Activated CD4-positive, alpha-beta memory T cell treated with anti-CD3 and anti-CD28 coated beads, Interleukin-2, amount 10 ng/mL, durations not matched to agents 7 days and 5 days (primary cell): ENCODE measurements around the gene DUOX1. TPM values are rescaled to one million over a fixed set of nuclear protein-coding genes. Genes with fewer than 3 reads are reported as not detected.

Source experiments
- CTCF ChIA-PET: fragments of 350-600 bp; sonication (Branson Sonifier 250); formaldehyde crosslinking; loops from one replicate; lab custom pipeline; 2021; ENCODE audit warnings: antibody characterized with exemption, inconsistent platforms; lab: Charles Lee
- POLR2A ChIA-PET: fragments of 350-600 bp; sonication (Branson Sonifier 250); formaldehyde crosslinking; loops from one replicate; lab custom pipeline; 2021; ENCODE audit warnings: antibody characterized with exemption; lab: Charles Lee
- DNase-seq: peaks from one replicate; pipeline ENCODE4 v3.0.0-alpha.2; 2020
- H3K27ac Mint-ChIP-seq: one replicate; pipeline ENCODE4 v1.8.0; 2021; ENCODE audit warnings: mild to moderate bottlenecking, mixed read lengths
- H3K27me3 Mint-ChIP-seq: one replicate; pipeline ENCODE4 v1.8.0; 2021; ENCODE audit warnings: mixed read lengths
- H3K36me3 Mint-ChIP-seq: one replicate; pipeline ENCODE4 v1.8.0; 2021; ENCODE audit warnings: low read depth, mixed read lengths
- H3K4me1 Mint-ChIP-seq: one replicate; pipeline ENCODE4 v1.8.0; 2021; ENCODE audit warnings: mixed read lengths
- H3K4me3 Mint-ChIP-seq: one replicate; pipeline ENCODE4 v1.8.0; 2021; ENCODE audit warnings: mild to moderate bottlenecking, mixed read lengths
- H3K9me3 Mint-ChIP-seq: one replicate; pipeline ENCODE4 v1.8.0; 2021; ENCODE audit warnings: mixed read lengths
- total RNA-seq, 2 experiments: library from RNA; stranded (reverse); gene quantifications; one replicate each; pipeline ENCODE4 v1.2.3, GENCODE V29; 2021

The DUOX1 gene
- total RNA-seq, 2 experiments from 2014 or later = 0.08 TPM; not detected in 1

DNA sequence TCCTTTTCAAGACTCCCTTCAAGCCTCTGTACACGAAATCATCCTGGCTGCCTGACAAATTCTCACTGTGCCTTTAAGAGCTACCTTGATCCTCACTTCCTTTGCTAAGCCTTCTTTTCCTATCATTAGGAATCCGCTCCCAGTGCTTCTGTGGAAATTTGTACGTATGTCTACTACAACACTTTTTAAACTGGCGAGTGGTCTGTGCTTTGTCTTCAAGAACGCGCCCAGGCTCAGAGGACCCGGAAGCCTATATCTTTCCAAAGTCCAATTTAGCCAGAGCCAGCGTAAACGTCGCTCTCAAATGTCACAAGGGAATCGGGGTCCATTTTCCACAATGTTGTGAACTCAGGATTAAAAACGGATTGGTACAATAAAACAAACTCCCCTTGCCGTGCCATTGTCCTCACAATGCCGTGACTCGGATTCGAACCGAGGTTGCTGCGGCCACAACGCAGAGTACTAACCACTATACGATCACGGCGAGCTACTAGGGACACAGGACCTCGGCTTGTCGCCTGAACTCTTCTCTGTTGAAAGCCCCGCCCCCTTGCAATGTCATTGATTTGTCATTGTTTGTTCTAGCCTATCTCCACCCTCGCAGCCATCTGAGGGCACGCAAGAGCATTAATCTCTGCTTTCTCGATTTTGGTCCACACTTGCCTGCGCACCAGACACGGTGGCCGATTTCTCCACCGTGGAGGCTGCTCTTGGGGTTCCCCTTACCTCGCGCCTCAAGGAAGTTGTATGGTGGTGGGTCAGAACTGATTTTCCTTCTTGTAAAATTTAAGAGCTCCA is 70.4 kb downstream of the DUOX1 start:
- Mint-ChIP-seq H3K36me3 (peaks cover 4% of the 10 kb centered on the region), H3K4me1 (peaks cover 23% of the 10 kb centered on the region), H3K27ac (no peak overlapping the region), H3K9me3 (no peaks in the 10 kb centered on the region), H3K27me3 (peaks cover 7% of the 10 kb centered on the region), H3K4me3 (no peak overlapping the region)
- ChIA-PET CTCF (interaction anchor here (0.6 to 9.7 kb wide), 6 partner anchors 14 to 654 kb away, joined by 3 to 163 read pairs (median 8); a partner anchor contains a TSS), POLR2A (interaction anchor here (0.6 to 4.9 kb wide), 13 partner anchors 17 to 773 kb away, joined by 3 to 51 read pairs (median 4); partner anchors contain the start of genes BLOC1S6, CTDSPL2 and SQOR)
- peak; percentile 97 for DNase-seq

GRCh38 chr15:45200799-45201556 is 71.2 kb downstream of the DUOX1 start:
- ChIA-PET CTCF (interaction anchor here (0.8 to 9.7 kb wide), 5 partner anchors 21 to 230 kb away, joined by 3 to 163 read pairs (median 8); a partner anchor contains a TSS), POLR2A (interaction anchor here (0.6 to 4.9 kb wide), 17 partner anchors 15 to 434 kb away, joined by 3 to 51 read pairs (median 3); partner anchors contain the start of genes BLOC1S6 and SQOR)
- Mint-ChIP-seq H3K27ac (no peak overlapping the region), H3K4me3 (no peak overlapping the region), H3K4me1 (peaks cover 23% of the 10 kb centered on the region), H3K36me3 (peaks cover 4% of the 10 kb centered on the region), H3K27me3 (peaks cover 7% of the 10 kb centered on the region), H3K9me3 (no peaks in the 10 kb centered on the region)
- DNase-seq = peak; percentile 80

DNA sequence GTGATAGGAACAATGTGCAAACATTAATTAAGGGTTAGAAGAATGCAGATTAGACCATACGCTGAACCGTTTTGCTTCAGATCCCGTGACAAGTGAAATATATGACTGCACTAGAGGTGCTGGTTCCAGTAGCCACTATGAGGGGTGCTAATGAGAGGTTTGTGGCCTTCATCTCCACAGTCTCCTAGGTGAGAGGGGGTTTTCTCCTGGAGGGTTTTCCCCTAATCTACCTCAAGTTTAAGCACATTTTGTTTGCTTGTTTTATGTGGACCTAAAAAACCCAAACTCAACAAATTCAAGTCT is 71.7 kb downstream of the DUOX1 start:
- DNase-seq = no peak
- Mint-ChIP-seq H3K27me3 (peaks cover 9% of the 10 kb centered on the region), H3K4me3 (no peak overlapping the region), H3K9me3 (no peaks in the 10 kb centered on the region), H3K4me1 (peaks cover 23% of the 10 kb centered on the region), H3K36me3 (peaks cover 4% of the 10 kb centered on the region), H3K27ac (no peak overlapping the region)
- ChIA-PET CTCF (interaction anchor here (0.6 to 9.7 kb wide), 5 partner anchors 27 to 229 kb away, joined by 3 to 163 read pairs (median 8); a partner anchor contains a TSS), POLR2A (interaction anchor here (0.7 to 4.9 kb wide), 12 partner anchors 15 to 386 kb away, joined by 3 to 51 read pairs (median 4); partner anchors contain the start of gene BLOC1S6)

GRCh38 chr15:45201869-45202268 is 72.1 kb downstream of the DUOX1 start:
- Mint-ChIP-seq H3K4me3 (no peak overlapping the region), H3K36me3 (peaks cover 4% of the 10 kb centered on the region), H3K9me3 (no peaks in the 10 kb centered on the region), H3K27me3 (peaks cover 12% of the 10 kb centered on the region), H3K4me1 (peaks cover 23% of the 10 kb centered on the region), H3K27ac (no peak overlapping the region)
- no peak for DNase-seq
- ChIA-PET CTCF (interaction anchor here (0.6 to 9.7 kb wide), 4 partner anchors 27 to 199 kb away, joined by 3 to 163 read pairs (median 34); a partner anchor contains a TSS), POLR2A (interaction anchor here (1.0 to 4.9 kb wide), 6 partner anchors 35 to 385 kb away, joined by 3 to 51 read pairs (median 12); partner anchors contain the start of gene BLOC1S6)

- Mint-ChIP-seq H3K36me3 (peaks cover 4% of the 10 kb centered on the region), H3K27me3 (peaks cover 16% of the 10 kb centered on the region), H3K9me3 (no peaks in the 10 kb centered on the region), H3K4me3 (no peak overlapping the region), H3K27ac (no peak overlapping the region), H3K4me1 (peaks cover 17% of the 10 kb centered on the region)
- no peak for DNase-seq
- POLR2A ChIA-PET = interaction anchor here (2.0 to 4.9 kb wide), 2 partner anchors 39 to 199 kb away, joined by 7 to 51 read pairs; a partner anchor contains a TSS
- CTCF ChIA-PET = interaction anchor here (1.3 to 9.7 kb wide), 6 partner anchors 10 to 197 kb away, joined by 3 to 163 read pairs (median 6); a partner anchor contains a TSS
Observed at GRCh38 chr15:45203182-45203581, 73.4 kb downstream of the DUOX1 start.

DNA sequence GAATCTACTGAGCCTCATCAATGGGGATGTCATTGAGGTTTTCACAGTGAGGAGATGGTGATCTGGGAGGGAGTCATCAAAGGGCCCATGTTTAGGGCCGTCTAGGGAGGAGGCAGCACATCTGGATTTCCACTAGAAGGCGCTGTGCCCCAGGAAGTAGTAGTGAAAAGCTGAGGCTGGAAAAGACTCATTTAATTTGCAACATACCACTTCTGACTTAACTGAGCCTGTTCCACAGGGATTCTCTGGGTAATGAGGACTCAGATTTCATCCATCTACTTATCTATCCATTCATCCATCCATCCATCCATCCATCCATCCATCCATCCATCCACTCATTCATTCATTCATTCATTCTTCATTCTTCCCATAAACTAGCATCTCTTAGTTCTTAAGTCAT is 75.4 kb downstream of the DUOX1 start:
- ChIA-PET CTCF (interaction anchor here (0.7 to 9.7 kb wide), 16 partner anchors 10 to 226 kb away, joined by 3 to 163 read pairs (median 4); a partner anchor contains a TSS), POLR2A (interaction anchor here (0.6 to 2.0 kb wide), 3 partner anchors 29 to 197 kb away, joined by 3 to 7 read pairs (median 6); a partner anchor contains a TSS)
- Mint-ChIP-seq H3K27me3 (peaks cover 16% of the 10 kb centered on the region), H3K4me1 (peaks cover 4% of the 10 kb centered on the region), H3K27ac (no peak overlapping the region), H3K9me3 (no peaks in the 10 kb centered on the region), H3K4me3 (no peak overlapping the region), H3K36me3 (no peaks in the 10 kb centered on the region)
- peak; percentile 73 for DNase-seq

- H3K27ac Mint-ChIP-seq = no peak overlapping the region
- H3K9me3 Mint-ChIP-seq = no peaks in the 10 kb centered on the region
- DNase-seq = no peak
- ChIA-PET POLR2A (no interaction called here), CTCF (interaction anchor here (1.0 to 2.3 kb wide), 3 partner anchors 9 to 49 kb away, joined by 3 to 11 read pairs (median 6); no protein-coding TSS in a partner anchor)
- H3K27me3 Mint-ChIP-seq = peaks cover 10% of the 10 kb centered on the region
- no peak overlapping the region for H3K4me3 Mint-ChIP-seq
- no peaks in the 10 kb centered on the region for H3K36me3 Mint-ChIP-seq
- H3K4me1 Mint-ChIP-seq = no peaks in the 10 kb centered on the region
Observed at GRCh38 chr15:45212493-45212892, 82.7 kb downstream of the DUOX1 start.

Other genes with a start within 250 kb of the DUOX1 start
- gene TERB2, start 173.3 kb upstream of the DUOX1 start, total RNA-seq = not detected
- gene SORD, start 106.8 kb upstream of the DUOX1 start, total RNA-seq = 1 to 10 TPM; 5.2 to 5.9 TPM
- gene DUOX2, start 15.8 kb upstream of the DUOX1 start, total RNA-seq = under 1 TPM in 1 of 2 experiments, not detected in 1; 0.23 TPM
- not detected for gene DUOXA2, start 15.7 kb upstream of the DUOX1 start, total RNA-seq
- gene DUOXA1, start 115 bp upstream of the DUOX1 start, total RNA-seq = not detected
- 1 to 10 TPM; 1.7 to 2.0 TPM for gene SHF, start 58.0 kb downstream of the DUOX1 start, total RNA-seq
- not detected for gene SLC28A2, start 122.2 kb downstream of the DUOX1 start, total RNA-seq
- 1 to 10 TPM; 1.9 to 2.2 TPM for gene GATM, start 248.6 kb downstream of the DUOX1 start, total RNA-seq